Measurements from ENCODE around the gene HSFX1. TPM values are rescaled to one million over a fixed set of nuclear protein-coding genes. Genes with fewer than 3 reads are reported as not detected.

HSFX1 gene
- total and polyA plus RNA-seq, 2 donors (not counting 1 experiment from before 2014, with no cell fraction given): 0.27 to 0.66 TPM

DNA sequence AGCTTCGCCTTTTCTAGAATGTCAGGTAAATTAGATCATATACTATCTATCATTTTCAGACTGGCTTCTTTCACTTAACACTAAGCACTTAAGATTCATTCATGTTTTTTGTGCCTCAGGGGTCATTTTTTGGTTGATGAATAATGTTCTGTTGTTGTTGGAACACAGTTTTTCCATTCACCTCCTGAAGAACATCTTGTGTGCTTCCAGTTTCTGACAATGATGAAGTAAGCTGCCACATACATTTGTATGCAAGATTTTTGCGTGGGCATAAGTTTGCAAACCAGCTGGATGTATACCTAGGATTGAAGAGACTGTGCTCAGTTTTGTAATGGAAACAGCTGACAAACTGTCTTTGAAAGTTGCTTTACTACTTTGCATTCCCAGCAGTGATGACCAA is 45.5 kb downstream of the HSFX1 start:
- Histone ChIP-seq H3K9me3 (ENCODE audit: control insufficient read depth, insufficient read depth, low read depth, low read length) (no peaks in the 10 kb centered on the region), H3K4me3 (replicated peaks in 1 of 4; ENCODE audit: control extremely low read depth in 1 of 4, insufficient read depth in 1 of 4, low read depth in 3 of 4, low read length in 4 of 4) (no peak overlapping the region), H3K27ac (ENCODE audit: insufficient read depth, low read length) (no peak overlapping the region), H3K4me1 (ENCODE audit: control insufficient read depth, extremely low read depth, insufficient read depth, low read length) (no peaks in the 10 kb centered on the region), H3K79me2 (ENCODE audit: control insufficient read depth, insufficient read depth, low read length) (no peaks in the 10 kb centered on the region), H2AFZ (ENCODE audit: low read length) (no peak overlapping the region), H3K36me3 (ENCODE audit: control insufficient read depth, insufficient read depth, low read length) (no peaks in the 10 kb centered on the region), H4K20me1 (ENCODE audit: control insufficient read depth, extremely low read depth, insufficient read depth, low read length) (no peaks in the 10 kb centered on the region), H3K27me3 (ENCODE audit: control insufficient read depth, insufficient read depth, low read length) (no peaks in the 10 kb centered on the region), H3K4me2 (ENCODE audit: extremely low read depth, insufficient read depth, low read length) (no peak overlapping the region), H3K9ac (ENCODE audit: insufficient read depth, low read length) (no peak overlapping the region)
- DNase-seq (ENCODE audit: low read depth in 2 of 2): peak in 1 of 2 donors; percentile 72
- TF ChIP-seq, protein P1, sequence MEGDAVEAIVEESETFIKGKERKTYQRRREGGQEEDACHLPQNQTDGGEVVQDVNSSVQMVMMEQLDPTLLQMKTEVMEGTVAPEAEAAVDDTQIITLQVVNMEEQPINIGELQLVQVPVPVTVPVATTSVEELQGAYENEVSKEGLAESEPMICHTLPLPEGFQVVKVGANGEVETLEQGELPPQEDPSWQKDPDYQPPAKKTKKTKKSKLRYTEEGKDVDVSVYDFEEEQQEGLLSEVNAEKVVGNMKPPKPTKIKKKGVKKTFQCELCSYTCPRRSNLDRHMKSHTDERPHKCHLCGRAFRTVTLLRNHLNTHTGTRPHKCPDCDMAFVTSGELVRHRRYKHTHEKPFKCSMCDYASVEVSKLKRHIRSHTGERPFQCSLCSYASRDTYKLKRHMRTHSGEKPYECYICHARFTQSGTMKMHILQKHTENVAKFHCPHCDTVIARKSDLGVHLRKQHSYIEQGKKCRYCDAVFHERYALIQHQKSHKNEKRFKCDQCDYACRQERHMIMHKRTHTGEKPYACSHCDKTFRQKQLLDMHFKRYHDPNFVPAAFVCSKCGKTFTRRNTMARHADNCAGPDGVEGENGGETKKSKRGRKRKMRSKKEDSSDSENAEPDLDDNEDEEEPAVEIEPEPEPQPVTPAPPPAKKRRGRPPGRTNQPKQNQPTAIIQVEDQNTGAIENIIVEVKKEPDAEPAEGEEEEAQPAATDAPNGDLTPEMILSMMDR (conservative IDR thresholded peaks at IDR 0.05 in 1 of 2, IDR thresholded peaks at IDR 0.05 in 1 of 2; ENCODE audit: low read depth in 1 of 2, low read length in 2 of 2): no peak
- no peak for TF ChIP-seq EZH2 (IDR thresholded peaks at IDR 0.05; ENCODE audit: low read length, missing control alignments)

DNA sequence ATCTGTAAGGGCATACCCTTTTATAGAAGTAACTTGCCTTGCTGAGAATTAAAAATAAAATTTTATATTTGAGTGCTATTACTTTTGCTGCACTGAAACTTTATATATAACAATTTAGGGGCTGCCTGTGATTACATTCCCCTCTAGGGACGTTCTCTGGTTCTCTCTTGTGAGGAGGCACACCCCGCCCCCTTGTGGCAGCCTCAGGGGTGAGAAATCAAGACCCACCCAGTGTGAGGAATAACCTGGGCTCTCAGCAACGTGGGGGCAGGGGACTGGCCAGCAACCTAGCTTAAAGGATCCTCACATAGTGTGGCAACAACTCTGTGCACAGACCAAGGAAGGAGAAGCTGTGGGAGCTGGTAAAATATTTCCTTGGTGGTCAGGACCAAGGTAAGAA is 51.6 kb downstream of the HSFX1 start:
- H3K4me3 ChIP-seq (replicated peaks in 1 of 4; ENCODE audit: control extremely low read depth in 1 of 4, insufficient read depth in 1 of 4, low read depth in 3 of 4, low read length in 4 of 4): no peak overlapping the region
- H3K36me3 ChIP-seq (ENCODE audit: control insufficient read depth, insufficient read depth, low read length): no peaks in the 10 kb centered on the region
- H3K27ac ChIP-seq (ENCODE audit: insufficient read depth, low read length): no peak overlapping the region
- no peaks in the 10 kb centered on the region for H3K27me3 ChIP-seq (ENCODE audit: control insufficient read depth, insufficient read depth, low read length)
- H2AFZ ChIP-seq (ENCODE audit: low read length): no peak overlapping the region
- no peak for DNase-seq (ENCODE audit: low read depth in 2 of 2)
- H4K20me1 ChIP-seq (ENCODE audit: control insufficient read depth, extremely low read depth, insufficient read depth, low read length): no peaks in the 10 kb centered on the region
- H3K9me3 ChIP-seq (ENCODE audit: control insufficient read depth, insufficient read depth, low read depth, low read length): no peaks in the 10 kb centered on the region
- no peak overlapping the region for H3K9ac ChIP-seq (ENCODE audit: insufficient read depth, low read length)
- no peaks in the 10 kb centered on the region for H3K79me2 ChIP-seq (ENCODE audit: control insufficient read depth, insufficient read depth, low read length)
- H3K4me2 ChIP-seq (ENCODE audit: extremely low read depth, insufficient read depth, low read length): no peak overlapping the region
- no peaks in the 10 kb centered on the region for H3K4me1 ChIP-seq (ENCODE audit: control insufficient read depth, extremely low read depth, insufficient read depth, low read length)
- TF ChIP-seq, protein P1 (conservative IDR thresholded peaks at IDR 0.05 in 1 of 2, IDR thresholded peaks at IDR 0.05 in 1 of 2; ENCODE audit: low read depth in 1 of 2, low read length in 2 of 2): peak; percentile 17 to 19
- TF ChIP-seq EZH2 (IDR thresholded peaks at IDR 0.05; ENCODE audit: low read length, missing control alignments): no peak

Other genes starting within 250 kb of the HSFX1 start
- gene EOLA1, start 233.1 kb upstream of the HSFX1 start, total RNA-seq: 13.5 and 15.4 TPM in 2 replicates
- 12.6 and 14.1 TPM in 2 replicates for gene EOLA1, start 233.1 kb upstream of the HSFX1 start, polyA plus RNA-seq
- not detected in 2 replicates for gene HSFX3, start 224.1 kb upstream of the HSFX1 start, total RNA-seq
- gene HSFX3, start 224.1 kb upstream of the HSFX1 start, polyA plus RNA-seq: not detected in 2 replicates
- gene MAGEA9B, start 186.6 kb upstream of the HSFX1 start, total RNA-seq: not detected in 2 replicates
- not detected in 2 replicates for gene MAGEA9B, start 186.6 kb upstream of the HSFX1 start, polyA plus RNA-seq
- 0.26 and 0.50 TPM in 2 replicates for gene HSFX2, start 178.8 kb upstream of the HSFX1 start, total RNA-seq
- gene HSFX2, start 178.8 kb upstream of the HSFX1 start, polyA plus RNA-seq: 0.26 TPM in 1 of 2 replicates, not detected in the other
- 14.1 and 17.3 TPM in 2 replicates for gene TMEM185A, start 142.3 kb upstream of the HSFX1 start, total RNA-seq
- 16.7 and 24.9 TPM in 2 replicates for gene TMEM185A, start 142.3 kb upstream of the HSFX1 start, polyA plus RNA-seq
- gene MAGEA11, start 62.0 kb upstream of the HSFX1 start, total RNA-seq: not detected in 2 replicates
- gene MAGEA11, start 62.0 kb upstream of the HSFX1 start, polyA plus RNA-seq: not detected in 2 replicates
- gene MAGEA9, start 7.9 kb downstream of the HSFX1 start, total RNA-seq: not detected in 2 replicates
- gene MAGEA9, start 7.9 kb downstream of the HSFX1 start, polyA plus RNA-seq: not detected in 2 replicates
- not detected in 2 replicates for gene MAGEA8, start 107.1 kb downstream of the HSFX1 start, total RNA-seq
- not detected in 2 replicates for gene MAGEA8, start 107.1 kb downstream of the HSFX1 start, polyA plus RNA-seq
- not detected in 2 replicates for gene HSFX4, start 155.5 kb downstream of the HSFX1 start, total RNA-seq
- not detected in 2 replicates for gene HSFX4, start 155.5 kb downstream of the HSFX1 start, polyA plus RNA-seq
- 15.9 and 17.2 TPM in 2 replicates for gene EOLA2, start 164.4 kb downstream of the HSFX1 start, total RNA-seq
- gene EOLA2, start 164.4 kb downstream of the HSFX1 start, polyA plus RNA-seq: 31.6 and 34.9 TPM in 2 replicates